Caki2 (cell line): ENCODE results near the gene NCAM1. TPM values are rescaled to one million over a fixed set of nuclear protein-coding genes. Genes with fewer than 3 reads are reported as not detected.

ENCODE experiments used
- DNase-seq: peaks from one replicate; pipeline ENCODE4 v3.0.0-alpha.2; 2015; ENCODE audit warnings: low read depth
- in situ Hi-C: cut with HindIII; loops from 2 replicates; pipeline ENCODE4 v1.10.0; 2016; ENCODE audit warnings: low sequenced_read_pairs, low pct_unique_long_range_greater_than_20kb, mixed read lengths
- total RNA-seq: library from RNA; depleted of rRNA; stranded (reverse); fragments of >200 nt; shearing (Covaris generic); gene quantifications from 2 replicates; pipeline ENCODE4 v1.2.3, GENCODE V29; 2014; ENCODE audit warnings: low replicate concordance

Gene NCAM1
- total RNA-seq, 1 experiment from 2014 or later: 7.5 TPM

- in situ Hi-C loops: no loop called here
- DNase-seq: no peak
Measured at GRCh38 chr11:113110046-113110445, 148.8 kb downstream of the NCAM1 start.

DNA sequence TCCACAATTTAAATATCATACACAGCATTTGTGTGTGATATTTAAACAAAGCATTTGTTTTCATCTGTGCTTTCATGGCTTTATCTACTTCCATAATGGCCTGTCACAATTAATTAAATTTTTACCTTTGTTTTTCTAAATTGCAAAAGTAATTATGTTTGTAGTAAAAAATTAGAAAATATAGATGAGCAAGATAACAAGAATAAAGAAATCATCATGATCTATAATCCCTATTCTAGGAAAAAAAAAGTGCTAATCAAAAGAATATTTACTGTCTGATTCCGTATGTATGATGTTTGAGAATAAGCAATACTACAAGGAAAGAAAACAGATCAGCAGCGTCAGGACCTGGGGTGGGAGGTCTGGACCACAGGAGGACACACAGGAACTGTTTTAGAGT, 149.9 kb downstream of the NCAM1 start:
- no peak for DNase-seq
- in situ Hi-C loops: no loop called here

DNA sequence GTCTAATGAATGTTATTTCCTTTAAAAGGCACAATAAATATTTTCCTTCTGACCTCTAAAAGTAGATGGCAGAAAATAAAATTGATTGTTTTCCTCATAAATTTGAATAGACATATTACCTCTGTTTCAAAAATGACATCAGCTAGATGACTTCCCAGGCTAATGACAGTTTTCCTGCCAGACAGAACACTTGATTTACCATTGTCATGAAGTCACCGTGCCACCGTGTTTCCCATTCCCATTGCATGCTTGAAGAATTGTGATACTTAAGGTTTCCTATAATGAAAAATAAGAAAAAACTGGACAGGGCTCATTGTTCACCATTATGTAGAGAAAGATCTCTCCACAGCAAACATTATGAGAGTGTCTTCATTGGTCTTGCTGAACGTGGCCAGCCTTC, 151.1 kb downstream of the NCAM1 start:
- in situ Hi-C loops: no loop called here
- no peak for DNase-seq

DNA sequence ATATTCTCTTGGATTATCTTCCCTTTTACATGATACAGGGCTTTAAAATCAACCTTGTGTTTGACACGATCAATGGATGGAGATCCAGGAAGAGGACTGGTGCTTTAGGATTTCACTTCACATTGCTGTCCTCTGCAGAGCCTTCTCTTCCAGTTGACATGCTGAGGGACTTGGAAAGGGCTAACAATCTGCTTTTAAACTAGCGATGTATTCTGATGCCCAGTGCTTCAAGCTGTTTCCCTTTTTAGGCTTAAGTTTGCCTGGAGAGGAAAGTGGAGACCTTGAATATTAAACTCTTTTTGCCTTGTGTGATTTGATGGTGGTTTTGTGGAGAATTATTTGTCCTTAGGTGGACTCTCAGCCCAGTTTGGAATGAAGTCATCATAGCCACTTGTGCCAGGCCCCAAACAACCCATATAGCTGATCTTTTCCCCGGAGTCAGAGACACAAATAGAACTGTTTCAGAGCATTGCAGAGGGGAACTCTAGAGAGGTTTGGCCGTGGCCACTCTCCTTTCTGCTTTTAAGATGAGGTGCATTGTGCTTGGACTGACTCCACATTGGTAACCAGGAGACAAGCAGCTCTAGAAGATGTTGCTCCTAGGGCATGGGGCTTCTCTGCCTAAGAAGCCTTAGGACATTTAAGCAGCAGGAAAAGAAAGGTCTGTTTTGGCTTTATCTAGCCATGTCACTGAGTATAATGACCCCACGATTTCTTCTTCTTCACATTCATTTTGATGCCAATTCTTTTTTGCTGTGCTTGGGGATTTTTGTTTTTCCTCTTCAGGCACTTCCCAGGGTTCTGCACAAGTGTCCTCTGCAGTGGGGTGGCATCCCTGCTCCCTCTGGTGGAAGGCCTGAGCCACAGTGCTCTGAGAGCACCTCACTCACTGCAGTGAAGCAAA, 152.8 kb downstream of the NCAM1 start:
- in situ Hi-C loops: no loop called here
- peak; percentile 37 for DNase-seq

- no peak for DNase-seq
- in situ Hi-C loops: no loop called here
Measured at GRCh38 chr11:113114705-113115027, 153.4 kb downstream of the NCAM1 start.

DNA sequence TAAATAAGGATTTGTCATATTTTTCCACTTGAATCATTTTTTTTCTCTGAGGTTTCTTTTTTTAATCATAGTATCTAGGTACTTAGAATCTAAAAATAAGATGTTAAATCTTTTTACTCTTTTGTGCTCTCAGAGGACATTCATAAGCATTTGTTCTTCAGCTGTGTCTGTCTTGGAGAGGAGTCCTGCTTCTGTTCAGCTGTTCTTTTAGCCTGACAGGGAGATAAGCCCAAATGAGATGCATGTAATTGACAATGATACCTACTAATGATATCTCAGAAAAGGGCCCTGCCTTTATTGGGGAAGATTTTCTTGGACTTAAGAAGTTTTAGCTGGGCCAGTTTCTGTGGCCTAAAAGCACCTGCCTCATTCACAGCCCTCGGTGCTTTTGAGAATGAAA, 156.9 kb downstream of the NCAM1 start:
- no peak for DNase-seq
- in situ Hi-C loops: no loop called here

DNA sequence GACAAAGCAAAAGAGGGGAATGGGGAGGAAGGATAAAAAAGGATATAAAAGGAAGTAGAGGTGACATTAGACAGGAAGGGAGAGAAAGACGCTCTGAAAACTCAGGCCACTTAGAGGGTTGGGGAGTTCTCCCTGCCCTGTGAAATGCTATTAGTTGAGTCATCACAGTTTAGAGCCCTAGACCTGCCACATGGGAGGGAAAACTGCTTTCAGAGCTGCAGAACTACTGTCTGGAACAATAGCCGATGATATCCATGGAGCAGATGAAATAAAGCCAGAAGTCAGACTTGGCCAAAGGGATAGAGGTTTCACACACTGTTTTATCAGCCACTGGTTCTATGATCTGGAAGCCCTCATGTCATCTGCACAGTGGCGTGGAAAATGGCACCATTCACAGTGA, 157.9 kb downstream of the NCAM1 start:
- no peak for DNase-seq
- in situ Hi-C loops: no loop called here

DNA sequence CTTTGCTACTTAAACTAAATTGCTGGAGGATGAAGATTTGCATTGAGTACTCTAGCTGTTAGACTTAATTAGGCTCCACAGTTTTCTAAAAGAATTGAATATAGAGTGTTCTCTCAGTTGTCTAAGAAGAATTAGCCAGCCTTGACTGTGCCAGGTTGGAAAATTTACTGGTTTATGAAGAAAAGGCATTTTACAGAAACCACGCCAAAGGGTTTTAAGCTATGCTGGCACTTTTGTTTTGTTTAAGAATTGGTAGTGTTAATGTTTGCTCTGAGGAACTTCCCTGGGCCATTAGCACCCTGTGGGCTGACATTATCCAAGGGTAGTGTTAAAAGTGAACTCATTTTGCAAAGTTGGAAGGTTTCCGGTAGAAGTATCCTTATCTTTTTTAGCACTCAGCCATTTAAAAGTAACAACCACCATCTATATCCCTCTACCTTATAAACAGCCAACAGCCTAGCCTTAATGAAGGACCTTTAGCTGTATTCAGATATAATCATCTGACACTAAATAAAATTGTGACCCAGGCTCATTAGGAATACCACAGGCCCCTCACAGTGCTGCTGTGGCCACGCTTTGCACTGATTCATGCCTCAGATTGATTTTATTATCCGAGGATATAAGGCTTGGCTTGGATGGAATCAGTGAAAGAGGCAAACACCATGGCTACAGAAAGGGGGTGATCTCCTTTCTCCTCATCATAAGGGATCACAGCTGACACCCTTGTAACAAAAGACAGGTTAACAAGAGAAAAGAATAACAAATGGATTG, 158.9 kb downstream of the NCAM1 start:
- no peak for DNase-seq
- in situ Hi-C loops: no loop called here

DNA sequence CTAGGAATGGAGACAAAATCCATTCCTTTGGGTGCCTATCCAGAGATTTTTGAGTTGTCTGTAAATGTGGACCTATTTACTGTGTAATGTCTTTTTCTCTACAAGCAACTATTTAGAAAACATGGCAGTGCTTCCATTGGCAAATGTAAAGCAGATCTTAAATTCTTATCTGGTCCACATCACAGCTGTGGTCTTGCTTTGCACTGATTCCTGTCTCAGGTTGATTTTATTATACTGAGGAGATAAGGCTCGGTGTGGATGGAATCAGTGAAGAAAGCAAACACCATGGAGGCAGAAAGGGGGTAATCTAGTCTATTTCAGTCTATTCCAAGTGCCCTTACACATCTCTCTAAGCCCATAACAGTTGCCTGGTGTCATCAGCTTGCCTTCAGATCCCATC, 160.5 kb downstream of the NCAM1 start:
- in situ Hi-C loops: no loop called here
- DNase-seq: no peak

DNA sequence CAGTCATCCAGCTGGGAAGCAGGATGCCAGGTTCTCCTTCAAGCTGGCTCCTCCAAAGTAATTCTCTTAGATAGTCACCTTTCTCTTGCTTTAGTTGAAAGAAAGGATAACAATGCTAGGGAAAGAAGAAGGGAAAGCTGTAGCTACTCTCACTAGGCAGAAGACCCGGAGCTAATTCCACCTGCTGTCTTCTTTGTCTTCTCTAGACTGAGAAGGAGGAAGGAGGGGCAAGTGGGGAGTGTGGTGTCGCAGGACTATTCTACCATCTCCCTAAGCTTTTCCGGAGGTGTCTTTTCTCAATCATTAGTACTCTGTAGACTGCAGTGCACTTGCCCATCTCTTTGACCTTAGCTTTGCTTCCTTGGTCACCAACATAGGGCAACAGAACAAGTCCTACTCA, 162.8 kb downstream of the NCAM1 start:
- in situ Hi-C loops: no loop called here

DNA sequence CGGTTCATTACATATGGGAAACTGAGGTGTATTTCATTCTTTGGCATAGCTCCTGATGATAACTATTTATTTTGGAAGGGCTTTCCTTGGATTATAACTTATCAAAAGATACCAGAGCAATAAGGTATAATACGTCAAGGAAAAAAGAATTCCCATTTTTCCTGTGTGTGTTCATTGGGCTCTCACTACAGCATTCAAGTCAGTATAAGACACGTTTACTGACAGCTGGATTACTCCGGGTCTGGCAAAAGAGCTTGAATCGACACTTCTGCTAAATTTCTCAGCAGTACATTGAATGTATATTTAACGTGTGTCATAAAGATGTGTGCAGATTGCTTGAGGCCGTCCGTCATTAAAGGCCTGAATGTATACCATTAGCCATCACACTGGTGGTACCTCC, 163.4 kb downstream of the NCAM1 start:
- in situ Hi-C loops: no loop called here
- no peak for DNase-seq

More for the DNA sequence above, 162.8 kb downstream of the NCAM1 start:
- DNase-seq: no peak

GRCh38 chr11:113129261-113129992, 168.2 kb downstream of the NCAM1 start:
- DNase-seq: no peak
- in situ Hi-C loops: no loop called here

GRCh38 chr11:113131036-113131775, 170.0 kb downstream of the NCAM1 start:
- in situ Hi-C loops: no loop called here
- no peak for DNase-seq

DNA sequence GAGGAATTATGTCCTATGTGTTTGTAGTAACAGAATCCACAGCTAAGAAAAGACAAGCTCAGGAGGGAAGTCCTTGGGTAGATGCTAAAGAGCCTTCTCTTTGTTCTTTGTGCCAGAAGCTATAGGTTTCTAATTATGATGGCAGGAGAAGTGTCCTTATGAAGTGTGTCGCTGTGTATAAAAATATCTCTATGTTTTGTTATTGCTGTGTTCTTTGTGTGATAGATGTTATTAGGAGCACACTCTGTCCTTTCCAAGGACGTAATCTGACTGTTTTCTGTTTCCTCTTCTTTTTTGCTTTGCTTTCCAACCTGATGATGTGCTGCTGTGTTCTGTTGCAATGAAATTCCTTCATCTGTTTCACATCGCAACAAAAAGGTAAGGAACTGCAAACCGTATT, 171.9 kb downstream of the NCAM1 start:
- DNase-seq: no peak
- in situ Hi-C loops: no loop called here

- in situ Hi-C loops: no loop called here
- DNase-seq: no peak
Measured at GRCh38 chr11:113134626-113135025, 173.4 kb downstream of the NCAM1 start.

DNA sequence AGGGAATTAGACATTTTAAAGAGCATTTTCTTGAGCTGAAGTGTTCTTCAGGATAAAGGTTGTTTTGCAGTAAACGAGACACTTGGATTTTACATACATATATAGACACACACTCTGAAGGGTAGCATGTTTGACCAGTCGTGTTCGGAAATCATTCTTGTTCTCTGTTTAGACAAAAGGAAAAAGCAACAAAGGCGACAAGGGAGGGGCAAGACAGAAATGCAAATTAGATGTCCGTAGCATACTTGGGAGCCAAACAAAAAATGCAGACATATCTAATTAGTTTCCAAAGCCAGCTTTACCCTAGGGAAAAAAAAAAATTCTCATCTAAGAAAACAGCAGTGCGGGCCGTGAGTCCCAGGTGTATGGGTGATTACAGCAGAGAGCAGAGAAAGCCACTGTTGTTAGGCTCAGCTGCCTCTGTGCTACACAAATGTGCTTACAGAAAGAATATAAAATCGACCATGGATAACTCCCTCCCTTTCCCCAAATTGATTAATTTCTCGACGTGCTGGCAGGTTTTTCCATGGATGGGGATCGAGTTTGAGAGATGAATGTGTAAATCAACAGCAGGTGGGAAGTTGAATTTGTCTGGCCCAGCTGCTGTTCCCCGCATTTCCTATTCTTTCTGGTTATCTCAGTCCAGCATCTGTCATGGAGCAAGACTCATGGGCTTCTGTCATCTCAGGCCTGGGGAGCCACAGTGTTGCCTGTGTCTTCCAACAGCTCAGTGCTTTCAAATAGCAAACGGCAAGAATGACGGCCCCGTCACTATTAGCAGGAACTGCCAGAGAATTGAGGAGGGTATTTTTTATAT, 176.7 kb downstream of the NCAM1 start:
- in situ Hi-C loops: no loop called here
- no peak for DNase-seq

DNA sequence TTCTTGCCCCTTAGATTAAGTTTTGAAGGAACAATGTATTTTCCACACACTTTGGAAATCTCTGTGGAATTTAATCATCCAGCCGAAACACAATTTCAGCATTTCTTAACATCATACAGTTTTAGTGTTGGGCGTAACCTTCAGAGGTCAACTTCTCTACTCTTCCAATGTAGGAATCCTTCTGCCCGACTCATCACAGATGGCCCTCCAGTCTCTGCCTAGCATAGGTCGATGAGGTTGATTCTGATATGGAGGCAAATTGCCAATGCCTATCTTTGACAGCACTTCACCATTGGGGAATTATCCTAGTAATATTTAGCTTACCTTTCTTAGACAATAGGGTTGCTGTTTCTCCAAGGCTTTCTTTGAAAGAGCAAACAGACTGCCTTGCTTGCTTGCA, 177.5 kb downstream of the NCAM1 start:
- DNase-seq: no peak

DNA sequence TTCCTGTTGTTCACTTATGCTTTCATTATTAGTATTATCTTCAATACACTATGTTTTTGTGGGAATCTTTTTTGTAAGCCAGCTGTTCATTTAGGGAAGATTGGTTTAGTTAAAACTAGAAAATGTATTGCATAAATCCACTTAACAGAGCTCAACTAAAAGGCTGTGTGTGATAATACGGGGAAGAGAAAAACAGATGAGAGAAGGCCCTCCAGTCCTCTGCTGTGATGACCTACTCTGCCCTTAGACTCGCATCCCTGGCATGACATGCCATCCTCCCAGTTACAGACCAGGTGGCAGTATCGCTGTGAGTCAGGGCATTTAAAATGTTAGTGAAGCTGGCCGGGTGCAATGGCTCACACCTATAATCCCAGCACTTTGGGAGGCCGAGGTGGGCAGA, 179.8 kb downstream of the NCAM1 start:
- in situ Hi-C loops: no loop called here
- DNase-seq: no peak

More for the DNA sequence above, 177.5 kb downstream of the NCAM1 start:
- in situ Hi-C loops: no loop called here
